GM13977 (cell line): ENCODE data around the gene PTF1A.

Experiments
- DNase-seq: peaks from one replicate; pipeline ENCODE4 v3.0.0; 2012; ENCODE audit warnings: low spot score
- CTCF ChIP-seq: IDR thresholded peaks from 2 replicates; pipeline ENCODE4 v1.5.1; 2012; ENCODE audit warnings: mild to moderate bottlenecking, control low read depth; ENCODE audit not compliant: insufficient read depth; ENCODE audit errors: extremely low read depth, missing control alignments
- in situ Hi-C: fragments of 300-500 bp; cut with MboI; formaldehyde crosslinking; loops from one replicate; pipeline ENCODE4 v1.12.0; 2022; ENCODE audit warnings: low sequenced_read_pairs, low pct_unique_long_range_greater_than_20kb, mixed read lengths, inconsistent platforms; ENCODE audit not compliant: unreplicated experiment

The PTF1A gene

GRCh38 chr10:23202779-23203178, 10.7 kb downstream of the PTF1A start:
- no peak for DNase-seq
- TF ChIP-seq CTCF: no peak
- in situ Hi-C loops: no loop called here

GRCh38 chr10:23203369-23204325, 11.5 kb downstream of the PTF1A start:
- TF ChIP-seq CTCF: no peak
- in situ Hi-C loops: no loop called here
- no peak for DNase-seq

- TF ChIP-seq CTCF: no peak
- in situ Hi-C loops: no loop called here
Observed at GRCh38 chr10:23204773-23205172, 12.7 kb downstream of the PTF1A start.

GRCh38 chr10:23205972-23206642, 14.0 kb downstream of the PTF1A start:
- no peak for TF ChIP-seq CTCF
- no peak for DNase-seq
- in situ Hi-C loops: no loop called here

More at GRCh38 chr10:23204773-23205172, 12.7 kb downstream of the PTF1A start:
- no peak for DNase-seq

- TF ChIP-seq CTCF: no peak
- in situ Hi-C loops: no loop called here
- DNase-seq: no peak
Observed at GRCh38 chr10:23217471-23217870, 25.4 kb downstream of the PTF1A start.

GRCh38 chr10:23230582-23230981, 38.5 kb downstream of the PTF1A start:
- DNase-seq: no peak
- in situ Hi-C loops: no loop called here
- no peak for TF ChIP-seq CTCF
